Liver (tissue), 9 donors: ENCODE data around the gene SLC35B4. TPM values are rescaled to one million over a fixed set of nuclear protein-coding genes. Genes with fewer than 3 reads are reported as not detected.

ENCODE experiments used
- DNase-seq: peaks from one replicate; pipeline ENCODE4 v3.0.0-alpha.2; 2017; ENCODE audit warnings: low spot score
- H3K27ac ChIP-seq, 2 donors: one replicate each; pipeline ENCODE4 v1.7.0; 2013; ENCODE audit warnings: inconsistent platforms in 2 of 2, low read length in 2 of 2, control low read depth in 1 of 2, low read depth in 1 of 2, mild to moderate bottlenecking in 1 of 2
- H3K27me3 ChIP-seq, 4 donors: one replicate each; pipeline versions ENCODE4 v1.6.1 to v1.7.0; 2013; ENCODE audit warnings: low read length in 3 of 4, inconsistent platforms in 1 of 4, mild to moderate bottlenecking in 1 of 4, moderate library complexity in 1 of 4; ENCODE audit not compliant: control insufficient read depth in 4 of 4, insufficient read depth in 4 of 4
- H3K36me3 ChIP-seq, 4 donors: one replicate each; pipeline versions ENCODE4 v1.6.1 to v1.7.0; 2013; ENCODE audit warnings: low read length in 3 of 4, mild to moderate bottlenecking in 3 of 4, low read depth in 1 of 4, moderate library complexity in 1 of 4; ENCODE audit not compliant: control insufficient read depth in 4 of 4, insufficient read depth in 3 of 4
- H3K4me1 ChIP-seq, 4 donors: one replicate each; pipeline versions ENCODE4 v1.6.1 to v1.7.0; 2013; ENCODE audit warnings: low read length in 3 of 4, mild to moderate bottlenecking in 3 of 4, moderate library complexity in 1 of 4; ENCODE audit not compliant: control insufficient read depth in 4 of 4, insufficient read depth in 4 of 4
- H3K4me3 ChIP-seq, 3 donors: one replicate each; pipeline versions ENCODE4 v1.6.1 to v1.7.0; 2013; ENCODE audit warnings: low read length in 3 of 3, control low read depth in 1 of 3, low read depth in 1 of 3, mild to moderate bottlenecking in 1 of 3
- H3K9ac ChIP-seq, 2 donors: one replicate each; pipeline ENCODE4 v1.7.0; 2013; ENCODE audit warnings: low read length in 2 of 2, mild to moderate bottlenecking in 2 of 2, moderate library complexity in 2 of 2, control low read depth in 1 of 2, low read depth in 1 of 2
- H3K9me3 ChIP-seq, 4 donors: one replicate each; pipeline versions ENCODE4 v1.6.1 to v1.7.0; 2013; ENCODE audit warnings: low read length in 3 of 4; ENCODE audit not compliant: control insufficient read depth in 4 of 4
- EGR1 ChIP-seq, 2 donors: IDR thresholded peaks; 2 replicates each; pipeline ENCODE4 v1.6.1; 2016 to 2018; ENCODE audit warnings: antibody characterized with exemption in 2 of 2, low read depth in 2 of 2
- FOXA1 ChIP-seq: IDR thresholded peaks from 2 replicates; pipeline ENCODE4 v1.6.1; 2016; ENCODE audit warnings: antibody characterized with exemption
- FOXA2 ChIP-seq: IDR thresholded peaks from 2 replicates; pipeline ENCODE4 v1.6.1; 2016; ENCODE audit warnings: antibody characterized with exemption
- GABPA ChIP-seq, 2 donors: IDR thresholded peaks in 1 of 2; conservative IDR thresholded peaks in 1 of 2; 2 replicates each; pipeline ENCODE4 v1.6.1; 2016; ENCODE audit warnings: antibody characterized with exemption in 2 of 2, mild to moderate bottlenecking in 1 of 2, moderate library complexity in 1 of 2
- HNF4A ChIP-seq, 2 donors: conservative IDR thresholded peaks; 2 replicates each; pipeline ENCODE4 v1.6.1; 2016; ENCODE audit warnings: antibody characterized with exemption in 2 of 2, mild to moderate bottlenecking in 2 of 2
- HNF4G ChIP-seq: IDR thresholded peaks from 2 replicates; pipeline ENCODE4 v1.6.1; 2016; ENCODE audit warnings: antibody characterized with exemption
- JUND ChIP-seq, 2 donors: IDR thresholded peaks; 2 replicates each; pipeline ENCODE4 v1.6.1; 2016; ENCODE audit warnings: antibody characterized with exemption in 2 of 2
- NR2F2 ChIP-seq: IDR thresholded peaks from 2 replicates; pipeline ENCODE4 v1.6.1; 2016; ENCODE audit warnings: antibody characterized with exemption
- RAD21 ChIP-seq, 2 donors: IDR thresholded peaks; 2 replicates each; pipeline ENCODE4 v1.6.1; 2016; ENCODE audit warnings: antibody characterized with exemption in 2 of 2, mild to moderate bottlenecking in 2 of 2
- RXRA ChIP-seq, 2 donors: IDR thresholded peaks; 2 replicates each; pipeline ENCODE4 v1.6.1; 2017 to 2018; ENCODE audit warnings: antibody characterized with exemption in 2 of 2, mild to moderate bottlenecking in 1 of 2
- SP1 ChIP-seq: IDR thresholded peaks from 2 replicates; pipeline ENCODE4 v1.6.1; 2018; ENCODE audit warnings: antibody characterized with exemption, mild to moderate bottlenecking
- TAF1 ChIP-seq: conservative IDR thresholded peaks from 2 replicates; pipeline ENCODE4 v1.6.1; 2016; ENCODE audit warnings: antibody characterized with exemption, mild to moderate bottlenecking
- YY1 ChIP-seq: IDR thresholded peaks from 2 replicates; pipeline ENCODE4 v1.6.1; 2016; ENCODE audit warnings: antibody characterized with exemption, mild to moderate bottlenecking
- WGBS: extraction: QIAGEN DNeasy Blood & Tissue Kit; methylation state at CpG from one replicate; pipeline ENCODE4 v1.1.7; 2013; 5-methylcytosine and 5-hydroxymethylcytosine counted together
- polyA plus RNA-seq, 2 donors: library from polyadenylated mRNA; stranded (reverse) in 1 of 2; unstranded in 1 of 2; fragments of 200-250 nt in 1 of 2; fragments of >200 nt in 1 of 2; fragmentation: Nextera tagmentation in 1 of 2; extraction: Ambion mirVana in 1 of 2; gene quantifications; one replicate each; pipeline versions ENCODE4 v1.2.1 to v1.2.3, GENCODE V29; 2013 to 2015
- total RNA-seq, 2 donors: library from RNA; depleted of rRNA; stranded (reverse); fragments of >200 nt; gene quantifications; one replicate each; pipeline ENCODE4 v1.2.3, GENCODE V29; 2014
- TF ChIP-seq, protein P1 (sequence below): fragments of 150-350 bp; IDR thresholded peaks from 2 replicates; pipeline ENCODE4 v1.5.1; 2017; ENCODE audit warnings: improper control_type of control experiment, low read depth, low read length; ENCODE audit not compliant: missing input control
- TF ChIP-seq, protein P2 (sequence below): IDR thresholded peaks from 2 replicates; pipeline ENCODE4 v1.6.1; 2016; ENCODE audit warnings: antibody characterized with exemption, mild to moderate bottlenecking
- TF ChIP-seq, protein P3 (sequence below): IDR thresholded peaks from 2 replicates; pipeline ENCODE4 v1.6.1; 2016; ENCODE audit warnings: antibody characterized with exemption
- TF ChIP-seq, protein P4 (sequence below): IDR thresholded peaks from 2 replicates; pipeline ENCODE4 v1.6.1; 2016; ENCODE audit warnings: antibody characterized with exemption
- donor health status: healthy.
- donor health status: healthy.
- donor health status: healthy.
- donor health status: healthy.
- donor health status: healthy.

SLC35B4 gene
- total and polyA plus RNA-seq, 4 donors: 5.7 to 17.7 (median 8.9) TPM

DNA sequence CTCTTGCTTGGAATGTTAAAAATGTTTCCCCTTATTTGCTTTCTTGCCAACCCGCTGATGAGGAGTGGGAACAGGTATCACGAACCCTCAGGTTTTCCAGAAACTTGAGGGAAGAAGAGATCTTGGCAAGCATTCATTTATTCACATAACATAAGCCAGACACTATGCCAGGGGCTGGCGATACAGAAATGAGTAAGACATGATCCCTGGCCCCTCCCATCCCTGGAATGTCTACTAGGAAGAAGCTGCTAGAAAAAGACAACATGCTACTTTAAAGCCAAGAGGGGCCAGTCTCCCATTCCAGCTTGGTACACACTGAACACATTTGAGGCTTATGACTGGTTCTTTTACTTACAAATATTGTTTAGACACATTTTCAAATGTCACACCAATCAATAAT lies 26.4 kb downstream of the SLC35B4 start:
- TF ChIP-seq FOXA1 (no peak), SP1 (no peak), HNF4A (conservative IDR thresholded peaks at IDR 0.05) (no peak), TAF1 (no peak), YY1 (no peak), HNF4G (no peak), GABPA (IDR thresholded peaks at IDR 0.05 in 1 of 2, conservative IDR thresholded peaks at IDR 0.05 in 1 of 2) (no peak), RXRA (IDR thresholded peaks at IDR 0.05) (no peak), EGR1 (IDR thresholded peaks at IDR 0.05; ENCODE audit: low read depth in 2 of 2) (no peak), RAD21 (IDR thresholded peaks at IDR 0.05) (no peak), FOXA2 (no peak), NR2F2 (no peak), JUND (IDR thresholded peaks at IDR 0.05) (no peak)
- TF ChIP-seq, protein P1, sequence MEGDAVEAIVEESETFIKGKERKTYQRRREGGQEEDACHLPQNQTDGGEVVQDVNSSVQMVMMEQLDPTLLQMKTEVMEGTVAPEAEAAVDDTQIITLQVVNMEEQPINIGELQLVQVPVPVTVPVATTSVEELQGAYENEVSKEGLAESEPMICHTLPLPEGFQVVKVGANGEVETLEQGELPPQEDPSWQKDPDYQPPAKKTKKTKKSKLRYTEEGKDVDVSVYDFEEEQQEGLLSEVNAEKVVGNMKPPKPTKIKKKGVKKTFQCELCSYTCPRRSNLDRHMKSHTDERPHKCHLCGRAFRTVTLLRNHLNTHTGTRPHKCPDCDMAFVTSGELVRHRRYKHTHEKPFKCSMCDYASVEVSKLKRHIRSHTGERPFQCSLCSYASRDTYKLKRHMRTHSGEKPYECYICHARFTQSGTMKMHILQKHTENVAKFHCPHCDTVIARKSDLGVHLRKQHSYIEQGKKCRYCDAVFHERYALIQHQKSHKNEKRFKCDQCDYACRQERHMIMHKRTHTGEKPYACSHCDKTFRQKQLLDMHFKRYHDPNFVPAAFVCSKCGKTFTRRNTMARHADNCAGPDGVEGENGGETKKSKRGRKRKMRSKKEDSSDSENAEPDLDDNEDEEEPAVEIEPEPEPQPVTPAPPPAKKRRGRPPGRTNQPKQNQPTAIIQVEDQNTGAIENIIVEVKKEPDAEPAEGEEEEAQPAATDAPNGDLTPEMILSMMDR: no peak
- TF ChIP-seq, protein P2, sequence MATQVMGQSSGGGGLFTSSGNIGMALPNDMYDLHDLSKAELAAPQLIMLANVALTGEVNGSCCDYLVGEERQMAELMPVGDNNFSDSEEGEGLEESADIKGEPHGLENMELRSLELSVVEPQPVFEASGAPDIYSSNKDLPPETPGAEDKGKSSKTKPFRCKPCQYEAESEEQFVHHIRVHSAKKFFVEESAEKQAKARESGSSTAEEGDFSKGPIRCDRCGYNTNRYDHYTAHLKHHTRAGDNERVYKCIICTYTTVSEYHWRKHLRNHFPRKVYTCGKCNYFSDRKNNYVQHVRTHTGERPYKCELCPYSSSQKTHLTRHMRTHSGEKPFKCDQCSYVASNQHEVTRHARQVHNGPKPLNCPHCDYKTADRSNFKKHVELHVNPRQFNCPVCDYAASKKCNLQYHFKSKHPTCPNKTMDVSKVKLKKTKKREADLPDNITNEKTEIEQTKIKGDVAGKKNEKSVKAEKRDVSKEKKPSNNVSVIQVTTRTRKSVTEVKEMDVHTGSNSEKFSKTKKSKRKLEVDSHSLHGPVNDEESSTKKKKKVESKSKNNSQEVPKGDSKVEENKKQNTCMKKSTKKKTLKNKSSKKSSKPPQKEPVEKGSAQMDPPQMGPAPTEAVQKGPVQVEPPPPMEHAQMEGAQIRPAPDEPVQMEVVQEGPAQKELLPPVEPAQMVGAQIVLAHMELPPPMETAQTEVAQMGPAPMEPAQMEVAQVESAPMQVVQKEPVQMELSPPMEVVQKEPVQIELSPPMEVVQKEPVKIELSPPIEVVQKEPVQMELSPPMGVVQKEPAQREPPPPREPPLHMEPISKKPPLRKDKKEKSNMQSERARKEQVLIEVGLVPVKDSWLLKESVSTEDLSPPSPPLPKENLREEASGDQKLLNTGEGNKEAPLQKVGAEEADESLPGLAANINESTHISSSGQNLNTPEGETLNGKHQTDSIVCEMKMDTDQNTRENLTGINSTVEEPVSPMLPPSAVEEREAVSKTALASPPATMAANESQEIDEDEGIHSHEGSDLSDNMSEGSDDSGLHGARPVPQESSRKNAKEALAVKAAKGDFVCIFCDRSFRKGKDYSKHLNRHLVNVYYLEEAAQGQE: no peak
- TF ChIP-seq, protein P3, sequence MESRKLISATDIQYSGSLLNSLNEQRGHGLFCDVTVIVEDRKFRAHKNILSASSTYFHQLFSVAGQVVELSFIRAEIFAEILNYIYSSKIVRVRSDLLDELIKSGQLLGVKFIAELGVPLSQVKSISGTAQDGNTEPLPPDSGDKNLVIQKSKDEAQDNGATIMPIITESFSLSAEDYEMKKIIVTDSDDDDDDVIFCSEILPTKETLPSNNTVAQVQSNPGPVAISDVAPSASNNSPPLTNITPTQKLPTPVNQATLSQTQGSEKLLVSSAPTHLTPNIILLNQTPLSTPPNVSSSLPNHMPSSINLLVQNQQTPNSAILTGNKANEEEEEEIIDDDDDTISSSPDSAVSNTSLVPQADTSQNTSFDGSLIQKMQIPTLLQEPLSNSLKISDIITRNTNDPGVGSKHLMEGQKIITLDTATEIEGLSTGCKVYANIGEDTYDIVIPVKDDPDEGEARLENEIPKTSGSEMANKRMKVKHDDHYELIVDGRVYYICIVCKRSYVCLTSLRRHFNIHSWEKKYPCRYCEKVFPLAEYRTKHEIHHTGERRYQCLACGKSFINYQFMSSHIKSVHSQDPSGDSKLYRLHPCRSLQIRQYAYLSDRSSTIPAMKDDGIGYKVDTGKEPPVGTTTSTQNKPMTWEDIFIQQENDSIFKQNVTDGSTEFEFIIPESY: no peak
- TF ChIP-seq, protein P4, sequence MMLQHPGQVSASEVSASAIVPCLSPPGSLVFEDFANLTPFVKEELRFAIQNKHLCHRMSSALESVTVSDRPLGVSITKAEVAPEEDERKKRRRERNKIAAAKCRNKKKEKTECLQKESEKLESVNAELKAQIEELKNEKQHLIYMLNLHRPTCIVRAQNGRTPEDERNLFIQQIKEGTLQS: no peak

DNA sequence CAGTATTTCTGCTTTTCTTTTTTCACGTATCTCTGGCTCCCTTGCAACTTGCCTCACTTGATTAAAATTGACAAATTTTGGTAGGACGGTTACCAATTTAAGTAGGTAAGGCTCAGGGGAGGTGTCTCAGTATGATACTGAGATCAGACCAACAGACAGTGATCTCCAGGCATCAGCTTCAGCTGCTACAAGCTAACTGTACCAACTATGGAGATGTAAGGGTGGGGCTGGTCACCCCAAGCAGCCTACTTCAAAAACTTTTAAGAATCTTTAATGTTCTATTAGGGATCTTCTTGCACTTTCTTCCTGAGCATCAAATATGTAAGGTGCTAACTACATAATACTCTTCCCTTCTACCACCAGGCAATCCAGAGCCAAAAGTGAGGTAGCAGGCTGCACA lies 26.9 kb downstream of the SLC35B4 start:
- no peak overlapping the region for H3K27ac ChIP-seq
- H3K4me3 ChIP-seq: no peak overlapping the region
- no peaks in the 10 kb centered on the region for H3K27me3 ChIP-seq
- no peak for TF ChIP-seq GABPA (IDR thresholded peaks at IDR 0.05 in 1 of 2, conservative IDR thresholded peaks at IDR 0.05 in 1 of 2)
- no peak for TF ChIP-seq HNF4G
- TF ChIP-seq JUND (IDR thresholded peaks at IDR 0.05): no peak
- TF ChIP-seq RXRA (IDR thresholded peaks at IDR 0.05): no peak
- no peak for TF ChIP-seq NR2F2
- TF ChIP-seq, protein P1: no peak
- TF ChIP-seq FOXA2: no peak
- TF ChIP-seq, protein P2: no peak
- TF ChIP-seq HNF4A (conservative IDR thresholded peaks at IDR 0.05): no peak
- H3K9me3 ChIP-seq: no peaks in the 10 kb centered on the region
- peaks cover 2 to 10% (median 8%) of the 10 kb centered on the region in 4 donors for H3K4me1 ChIP-seq
- 90% methylated on average over 2 of the region's 2 CpGs for WGBS
- H3K36me3 ChIP-seq: peaks cover 4 to 14% (median 7%) of the 10 kb centered on the region in 4 donors
- DNase-seq: no peak
- H3K9ac ChIP-seq: no peak overlapping the region

More for the DNA sequence above, 26.4 kb downstream of the SLC35B4 start:
- DNase-seq: no peak
- no peaks in the 10 kb centered on the region for H3K27me3 ChIP-seq
- H3K4me3 ChIP-seq: no peak overlapping the region
- H3K27ac ChIP-seq: no peak overlapping the region
- peaks cover 2 to 10% (median 8%) of the 10 kb centered on the region in 4 donors for H3K4me1 ChIP-seq
- H3K36me3 ChIP-seq: peaks cover 8 to 19% (median 11%) of the 10 kb centered on the region in 4 donors
- no peaks in the 10 kb centered on the region for H3K9me3 ChIP-seq
- 91% methylated on average over 3 of the region's 3 CpGs for whole genome bisulfite sequencing
- H3K9ac ChIP-seq: no peak overlapping the region
